Activated CD4-positive, alpha-beta T cell treated with anti-CD3 and anti-CD28 coated beads for 24 hours (primary cell): Measurements from ENCODE around the gene ZNF319.

Source experiments
- DNase-seq, 2 donors: peaks; one replicate each; pipeline ENCODE4 v3.0.0-alpha.2; 2020; ENCODE audit warnings: low read depth in 2 of 2

Gene ZNF319

GRCh38 chr16:57977418-57978069 lies 22.9 kb downstream of the ZNF319 start:
- no peak for DNase-seq

GRCh38 chr16:57976331-57976796 lies 24.1 kb downstream of the ZNF319 start:
- no peak for DNase-seq

- no peak for DNase-seq
These were observed 28.2 kb downstream of the ZNF319 start for GRCh38 chr16:57972306-57972705.

GRCh38 chr16:57971848-57972247 lies 28.6 kb downstream of the ZNF319 start:
- DNase-seq: no peak

- DNase-seq: no peak
These were observed 29.5 kb downstream of the ZNF319 start, which contains the start of gene CNGB1 for GRCh38 chr16:57970970-57971369. TSS of gene CNGB1 (minus strand) at chr16:57971128. CDS start at chr16:57967286, 3,842 bp downstream.

GRCh38 chr16:57970319-57970718 lies 30.2 kb downstream of the ZNF319 start:
- no peak for DNase-seq

- no peak for DNase-seq
These were observed 30.9 kb downstream of the ZNF319 start for GRCh38 chr16:57969451-57970123.

- no peak for DNase-seq
These were observed 32.6 kb downstream of the ZNF319 start for GRCh38 chr16:57967916-57968315.

- DNase-seq: no peak
These were observed 33.5 kb downstream of the ZNF319 start for GRCh38 chr16:57966986-57967385.

GRCh38 chr16:57966204-57966771 lies 34.2 kb downstream of the ZNF319 start:
- DNase-seq: no peak

- no peak for DNase-seq
These were observed 36.2 kb downstream of the ZNF319 start for GRCh38 chr16:57964157-57964700.

GRCh38 chr16:57962756-57963155 lies 37.7 kb downstream of the ZNF319 start:
- DNase-seq: no peak

- no peak for DNase-seq
These were observed 38.4 kb downstream of the ZNF319 start for GRCh38 chr16:57962046-57962445.

- DNase-seq: no peak
These were observed 38.9 kb downstream of the ZNF319 start for GRCh38 chr16:57961538-57961937.

- no peak for DNase-seq
These were observed 39.5 kb downstream of the ZNF319 start for GRCh38 chr16:57960826-57961472.

GRCh38 chr16:57960310-57960709 lies 40.2 kb downstream of the ZNF319 start:
- DNase-seq: no peak

- no peak for DNase-seq
These were observed 40.7 kb downstream of the ZNF319 start for GRCh38 chr16:57959804-57960203.

GRCh38 chr16:57959121-57959520 lies 41.4 kb downstream of the ZNF319 start:
- DNase-seq: no peak

GRCh38 chr16:57958544-57958943 lies 41.9 kb downstream of the ZNF319 start:
- no peak for DNase-seq

- no peak for DNase-seq
These were observed 42.6 kb downstream of the ZNF319 start for GRCh38 chr16:57957673-57958392.

GRCh38 chr16:57956924-57957672 lies 43.4 kb downstream of the ZNF319 start:
- no peak for DNase-seq
